HL-60 (cell line): ENCODE results near the gene SPOCK3.

ENCODE experiments used
- DNase-seq, 2 experiments: peaks; one replicate each; pipeline ENCODE4 v3.0.0-alpha.2; 2010 to 2020; ENCODE audit warnings: low read depth in 1 of 2, low spot score in 1 of 2
- H3K27ac ChIP-seq: fragments of 250-450 bp; sonication (Bioruptor Pico); replicated peaks from 2 replicates; pipeline ENCODE4 v1.5.1; 2020; ENCODE audit warnings: mild to moderate bottlenecking, moderate library complexity
- H3K27me3 ChIP-seq: fragments of 250-450 bp; sonication (Bioruptor Pico); 2 replicates; pipeline ENCODE4 v1.5.1; 2021; ENCODE audit warnings: mild to moderate bottlenecking, moderate library complexity; ENCODE audit not compliant: insufficient read depth, poor library complexity, severe bottlenecking
- H3K4me3 ChIP-seq: replicated peaks from 2 replicates; pipeline ENCODE4 v1.5.1; 2011; ENCODE audit warnings: mild to moderate bottlenecking, control low read depth, low read length; ENCODE audit not compliant: insufficient read depth
- CTCF ChIP-seq: IDR thresholded peaks from one replicate; pipeline ENCODE4 v1.5.1; 2011; ENCODE audit warnings: low read length, control low read depth, inconsistent platforms; ENCODE audit not compliant: insufficient read depth
- GABPA ChIP-seq: IDR thresholded peaks from 2 replicates; pipeline ENCODE4 v1.6.1; 2012; ENCODE audit warnings: low read depth
- POLR2AphosphoS5 ChIP-seq: IDR thresholded peaks from 2 replicates; pipeline ENCODE4 v1.6.1; 2012; ENCODE audit warnings: low read depth
- REST ChIP-seq: IDR thresholded peaks from 2 replicates; pipeline ENCODE4 v1.6.1; 2012; ENCODE audit warnings: low read depth; ENCODE audit not compliant: insufficient replicate concordance
- SPI1 ChIP-seq: IDR thresholded peaks from 2 replicates; pipeline ENCODE4 v1.6.1; 2012; ENCODE audit warnings: low read depth, mild to moderate bottlenecking, borderline replicate concordance

Gene SPOCK3

GRCh38 chr4:167025670-167026069 is 208.6 kb downstream of the SPOCK3 start:
- Histone ChIP-seq H3K27me3 (no peaks in the 10 kb centered on the region), H3K27ac (no peak overlapping the region), H3K4me3 (no peak overlapping the region)
- no peak for TF ChIP-seq CTCF
- no peak for TF ChIP-seq REST
- no peak for TF ChIP-seq SPI1
- TF ChIP-seq GABPA = no peak
- TF ChIP-seq POLR2AphosphoS5 = no peak
- DNase-seq = no peak

- no peak overlapping the region for H3K27ac ChIP-seq
- DNase-seq = no peak
- TF ChIP-seq REST = no peak
- TF ChIP-seq SPI1 = no peak
- no peak for TF ChIP-seq POLR2AphosphoS5
- TF ChIP-seq CTCF = no peak
- no peak for TF ChIP-seq GABPA
These were observed 210.8 kb downstream of the SPOCK3 start for GRCh38 chr4:167023364-167023925.

GRCh38 chr4:167021545-167022155 is 212.6 kb downstream of the SPOCK3 start:
- no peak for TF ChIP-seq POLR2AphosphoS5
- no peak for TF ChIP-seq SPI1
- TF ChIP-seq REST = no peak
- peak; percentile 49 for TF ChIP-seq CTCF
- no peak for TF ChIP-seq GABPA
- Histone ChIP-seq H3K27ac (no peak overlapping the region), H3K27me3 (no peaks in the 10 kb centered on the region), H3K4me3 (no peak overlapping the region)
- DNase-seq = peak; percentile 14 to 43

More at GRCh38 chr4:167023364-167023925, 210.8 kb downstream of the SPOCK3 start:
- Histone ChIP-seq H3K27me3 (no peaks in the 10 kb centered on the region), H3K4me3 (no peak overlapping the region)
